Stimulated activated naive CD4-positive, alpha-beta T cell treated with Interleukin-2 at 50 U/mL for 16 hours (primary cell): ENCODE measurements around the gene COX17.
A peak's percentile ranks its signal among the peaks of the same experiment; 100 is the strongest.
"Not testable (repeated sequence)": the region's sequence is repeated elsewhere in the genome, so short reads cannot be mapped to it uniquely, and the experiment has no call there.

Experiments
- DNase-seq: peaks from one replicate; lab custom pipeline; 2025; lab: John Stamatoyannopoulos, UW

COX17 gene

GRCh38 chr3:119676771-119677640 lies at the start of gene COX17:
Gene COX17, minus strand, starts transcription at chr3:119677406. Its CDS starts 96 bp downstream, at chr3:119677310.
- DNase-seq = peak; percentile 95

- DNase-seq = no peak
Observed at GRCh38 chr3:119726909-119727308, 49.7 kb upstream of the COX17 start.

- no peak for DNase-seq
Observed at GRCh38 chr3:119723022-119723421, 45.8 kb upstream of the COX17 start.

- no peak for DNase-seq
Observed at GRCh38 chr3:119717520-119717919, 40.3 kb upstream of the COX17 start.

- no peak for DNase-seq
Observed at GRCh38 chr3:119716998-119717397, 39.8 kb upstream of the COX17 start.

GRCh38 chr3:119715105-119715504 lies 37.9 kb upstream of the COX17 start:
- no peak for DNase-seq

GRCh38 chr3:119703820-119704531 lies 26.8 kb upstream of the COX17 start:
- no peak for DNase-seq

- DNase-seq = peak; percentile 79
Observed at GRCh38 chr3:119702530-119703527, 25.6 kb upstream of the COX17 start, which contains the start of gene CFAP91. Gene CFAP91, plus strand, starts transcription at chr3:119703022. Its CDS starts 77 bp downstream, at chr3:119703099.

- no peak for DNase-seq
Observed at GRCh38 chr3:119700920-119701734, 23.9 kb upstream of the COX17 start.

GRCh38 chr3:119700269-119700919 lies 23.2 kb upstream of the COX17 start:
- peak; percentile 2 for DNase-seq

GRCh38 chr3:119697394-119697793 lies 20.2 kb upstream of the COX17 start:
- no peak for DNase-seq

GRCh38 chr3:119695480-119695879 lies 18.3 kb upstream of the COX17 start:
- no peak for DNase-seq

GRCh38 chr3:119690043-119690656 lies 12.9 kb upstream of the COX17 start:
- DNase-seq = no peak

GRCh38 chr3:119683421-119683820 lies 6.2 kb upstream of the COX17 start:
- DNase-seq = no peak

- no peak for DNase-seq
Observed at GRCh38 chr3:119681279-119681678, 4.1 kb upstream of the COX17 start.

GRCh38 chr3:119679874-119680273 lies 2.7 kb upstream of the COX17 start:
- DNase-seq = no peak

- not testable (repeated sequence) for DNase-seq
Observed at GRCh38 chr3:119678209-119678608, 1.0 kb upstream of the COX17 start.

GRCh38 chr3:119677641-119677934 lies 382 bp upstream of the COX17 start:
- DNase-seq = no peak

- DNase-seq = no peak
Observed at GRCh38 chr3:119676020-119676419, 1.2 kb downstream of the COX17 start.

GRCh38 chr3:119675188-119675874 lies 1.9 kb downstream of the COX17 start:
- DNase-seq = no peak
